GM19023 (cell line): ENCODE measurements around the gene AHNAK.
"Not testable (repeated sequence)": the region's sequence is repeated elsewhere in the genome, so short reads cannot be mapped to it uniquely, and the experiment has no call there.

Source experiments
- ATAC-seq: cut with Tn5 transposase; IDR thresholded peaks from one replicate; pipeline ENCODE4 v1.9.1; 2021; ENCODE audit warnings: mild to moderate bottlenecking, moderate library complexity; ENCODE audit not compliant: unreplicated experiment

The AHNAK gene

DNA sequence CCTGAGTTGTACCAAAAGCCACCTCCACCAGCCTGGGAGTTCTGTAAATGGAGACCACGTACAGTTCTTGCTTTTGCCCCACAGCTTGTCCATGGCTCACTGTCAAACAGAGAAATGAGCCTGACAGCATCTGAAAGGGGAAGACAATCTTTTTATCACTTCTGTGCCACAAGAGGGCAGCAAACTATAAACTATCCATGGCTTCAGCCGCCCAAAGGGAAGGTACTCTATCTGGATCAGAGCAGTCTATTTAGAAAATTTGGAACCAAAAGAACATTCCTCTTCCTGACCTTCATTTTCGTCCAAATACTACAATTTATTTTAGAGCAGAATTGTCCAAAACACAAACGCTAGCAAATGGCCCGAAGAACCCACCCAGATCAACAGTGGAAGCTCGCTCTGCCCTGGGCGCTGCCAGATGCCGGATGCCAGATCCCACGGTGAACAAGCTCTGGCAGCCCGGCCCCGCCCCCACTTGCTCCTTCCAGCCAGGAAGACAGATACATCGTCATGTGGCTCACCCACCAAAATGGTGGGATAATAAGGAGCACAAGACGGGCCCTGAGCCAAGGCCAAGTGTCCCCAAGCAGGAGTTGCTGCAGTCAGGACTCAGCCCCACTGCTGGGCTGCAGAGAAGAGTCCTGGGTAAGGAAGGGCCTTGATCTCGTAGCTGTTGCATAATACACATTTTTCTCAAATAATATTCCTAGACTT lies 151.6 kb downstream of the AHNAK start:
- ATAC-seq = no peak

DNA sequence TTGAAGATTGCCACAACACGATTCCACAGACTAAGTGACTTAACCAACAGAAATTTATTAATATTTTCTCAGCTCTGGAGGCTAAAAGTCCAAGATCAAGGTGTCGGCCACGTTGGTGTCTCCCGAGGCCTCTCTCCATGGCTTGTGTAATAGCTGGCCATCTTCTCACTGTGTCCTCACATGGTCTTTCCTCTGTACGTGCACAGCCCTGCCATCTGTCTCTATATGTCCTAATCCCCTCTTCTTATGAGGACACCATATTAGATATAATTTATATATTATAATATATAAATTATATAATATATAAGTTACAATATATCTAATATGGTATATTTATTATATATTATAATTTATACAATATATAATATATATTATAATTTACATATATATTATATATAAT lies 152.9 kb downstream of the AHNAK start:
- ATAC-seq = no peak

DNA sequence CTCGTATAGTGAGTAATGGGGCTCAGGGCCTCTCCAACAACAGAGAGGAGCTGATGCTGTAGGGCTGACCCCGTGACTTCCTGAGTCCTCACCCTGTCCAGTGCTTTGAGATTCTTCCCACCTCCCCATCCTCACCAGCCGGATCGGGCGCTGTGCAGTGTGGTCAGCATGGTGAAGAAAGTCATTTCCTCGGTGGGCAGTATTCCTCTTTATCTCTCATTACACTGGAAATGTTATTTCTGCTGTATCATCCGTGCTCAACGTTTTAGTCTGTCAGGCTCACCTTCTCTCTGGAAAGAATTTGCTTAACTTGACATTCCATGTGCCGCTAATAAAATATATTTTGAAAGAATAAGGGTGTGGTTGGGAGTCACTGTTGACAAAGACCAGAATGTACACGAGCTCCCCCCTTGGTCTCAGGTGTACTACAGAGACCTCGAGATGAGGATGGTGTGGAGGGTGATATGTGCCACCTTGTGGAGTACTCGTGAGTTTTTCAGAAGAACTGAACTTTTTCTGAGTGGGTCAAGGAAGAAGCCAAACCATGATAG lies 153.5 kb downstream of the AHNAK start:
- ATAC-seq = no peak

DNA sequence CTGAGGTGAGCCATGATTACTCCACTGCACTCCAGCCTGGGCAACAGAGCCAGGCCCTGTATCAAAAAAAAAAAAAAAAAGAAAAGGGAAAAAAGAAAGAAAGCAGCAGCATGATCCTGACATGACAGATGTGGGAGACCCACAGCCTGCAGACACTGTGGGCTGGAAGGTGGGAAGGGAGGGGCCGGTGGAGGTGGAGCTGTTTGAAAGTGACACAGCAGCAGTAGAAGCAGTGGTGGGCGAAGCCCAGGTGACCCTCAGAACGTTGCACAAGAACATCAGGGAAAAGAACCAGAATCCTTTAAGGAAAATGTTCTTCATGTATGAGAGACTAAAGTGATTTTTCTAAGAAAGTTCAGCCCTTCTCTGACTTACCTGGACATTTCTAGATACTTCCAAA lies 154.1 kb downstream of the AHNAK start:
- no peak for ATAC-seq

DNA sequence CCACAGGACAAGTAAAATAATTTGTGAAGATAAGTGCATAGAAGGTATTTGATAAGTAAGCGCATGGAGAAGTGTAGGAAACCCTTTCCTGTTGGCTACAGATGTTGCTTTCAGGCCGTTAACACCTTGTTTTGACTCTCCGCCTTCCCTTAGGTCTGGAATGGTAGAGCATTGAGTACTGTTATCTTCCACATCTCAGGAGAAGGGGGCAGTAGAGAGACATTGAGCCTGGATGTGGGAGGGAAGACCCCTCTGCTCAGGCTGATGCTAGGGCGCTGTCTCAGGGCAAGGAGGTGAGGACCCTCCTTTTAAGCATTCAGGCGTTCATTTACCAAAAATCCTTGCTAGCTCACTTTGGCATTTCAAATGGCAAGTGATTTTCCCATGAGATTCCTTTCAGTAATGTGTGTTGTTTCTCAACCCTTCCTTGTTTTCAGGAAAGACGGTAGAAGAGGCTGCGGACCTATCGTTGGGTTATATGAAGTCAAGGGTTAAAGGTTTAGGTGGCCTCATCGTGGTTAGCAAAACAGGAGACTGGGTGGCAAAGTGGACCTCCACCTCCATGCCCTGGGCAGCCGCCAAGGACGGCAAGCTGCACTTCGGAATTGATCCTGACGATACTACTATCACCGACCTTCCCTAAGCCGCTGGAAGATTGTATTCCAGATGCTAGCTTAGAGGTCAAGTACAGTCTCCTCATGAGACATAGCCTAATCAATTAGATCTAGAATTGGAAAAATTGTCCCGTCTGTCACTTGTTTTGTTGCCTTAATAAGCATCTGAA lies 154.8 kb downstream of the AHNAK start:
- no peak for ATAC-seq

DNA sequence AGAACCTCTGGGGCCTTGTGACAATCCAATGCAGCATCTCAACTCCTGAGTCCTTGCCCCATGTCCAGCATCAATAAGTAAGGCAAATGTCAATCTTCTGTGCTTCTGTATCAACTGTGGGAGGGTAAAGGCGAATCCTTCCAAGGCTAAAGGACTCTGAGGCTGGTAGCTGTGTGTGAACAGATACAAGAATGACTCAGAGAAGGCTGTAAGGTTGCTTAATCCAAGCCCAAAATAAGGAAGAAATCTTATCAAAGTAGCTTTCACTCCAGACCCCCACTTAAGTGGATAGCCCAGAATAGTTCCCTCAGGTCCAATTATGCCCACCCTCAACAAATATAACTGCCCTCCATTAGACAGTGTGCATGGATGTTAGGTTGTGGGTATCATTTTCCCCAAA lies 155.9 kb downstream of the AHNAK start:
- ATAC-seq = no peak

DNA sequence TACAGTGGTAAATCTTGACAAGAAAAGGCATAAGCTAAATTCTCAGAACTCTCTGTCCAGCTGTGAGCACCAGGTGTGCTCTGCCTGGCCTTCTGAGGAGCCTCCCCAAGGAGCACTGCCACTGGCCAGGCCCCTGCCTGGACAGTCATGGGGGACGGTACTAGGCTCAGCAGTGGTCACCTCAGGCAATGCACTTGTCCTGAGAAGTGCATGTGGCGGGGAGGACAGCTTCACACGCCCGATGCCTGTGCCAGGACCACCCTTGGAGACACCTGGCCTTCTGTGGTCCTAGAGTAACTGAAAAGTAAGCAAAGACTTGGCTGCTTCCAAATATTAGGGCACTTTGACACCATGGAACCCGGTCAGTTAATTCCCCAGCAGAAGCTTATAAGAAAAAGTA lies 156.4 kb downstream of the AHNAK start:
- ATAC-seq = no peak

DNA sequence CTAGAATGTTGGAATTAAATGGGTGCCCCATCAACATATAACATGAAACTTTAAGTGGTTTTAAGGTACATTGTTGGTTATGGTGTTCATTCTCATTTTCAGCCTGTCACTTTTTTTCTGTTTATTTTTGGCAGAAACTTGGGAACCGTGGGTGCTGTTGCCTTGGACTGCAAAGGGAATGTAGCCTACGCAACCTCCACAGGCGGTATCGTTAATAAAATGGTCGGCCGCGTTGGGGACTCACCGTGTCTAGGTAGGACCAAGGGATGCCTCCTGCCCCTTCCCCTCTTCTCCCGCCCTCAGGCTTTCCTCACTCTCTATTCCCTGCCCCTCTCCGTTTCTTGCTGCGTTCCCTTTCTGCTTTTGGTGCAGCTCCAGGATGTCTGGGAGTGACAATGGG lies 157.6 kb downstream of the AHNAK start:
- no peak for ATAC-seq

DNA sequence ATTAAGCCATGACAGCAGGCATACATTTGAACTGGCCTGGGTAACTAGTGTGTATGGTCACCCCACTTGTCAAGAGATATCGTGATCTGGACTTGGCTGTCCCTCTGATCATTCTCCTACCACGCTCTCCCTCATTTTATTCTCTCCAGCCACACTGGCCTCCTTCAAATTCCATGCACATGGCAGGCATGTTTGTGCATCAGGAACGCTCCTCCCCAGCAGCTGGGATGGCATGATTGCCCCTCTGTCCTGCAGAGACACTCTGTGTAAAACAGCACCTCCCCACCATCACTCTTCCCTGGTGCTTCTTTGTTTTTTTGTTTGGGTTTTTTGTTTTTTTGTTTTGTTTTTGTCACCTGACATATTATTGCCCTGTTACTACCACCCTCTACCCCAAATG lies 159.2 kb downstream of the AHNAK start:
- no peak for ATAC-seq

DNA sequence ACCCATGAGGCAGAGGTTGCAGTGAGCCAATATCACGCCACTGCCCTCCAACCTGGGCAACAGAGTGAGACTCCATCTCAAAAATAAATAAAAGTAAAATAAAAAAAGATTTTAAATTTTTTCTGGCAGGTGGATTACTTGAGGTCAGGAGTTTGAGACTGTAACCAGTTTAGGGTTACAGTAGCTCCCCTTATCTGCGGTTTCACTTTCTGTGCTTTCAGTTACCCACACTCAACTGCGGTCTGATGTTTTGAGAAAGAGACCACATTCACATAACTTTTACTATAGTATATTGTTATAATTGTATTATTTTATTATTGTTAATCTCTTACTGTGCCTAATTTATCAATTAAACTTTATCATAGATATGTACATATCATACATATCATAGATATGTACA lies 160.5 kb downstream of the AHNAK start:
- not testable (repeated sequence) for ATAC-seq

DNA sequence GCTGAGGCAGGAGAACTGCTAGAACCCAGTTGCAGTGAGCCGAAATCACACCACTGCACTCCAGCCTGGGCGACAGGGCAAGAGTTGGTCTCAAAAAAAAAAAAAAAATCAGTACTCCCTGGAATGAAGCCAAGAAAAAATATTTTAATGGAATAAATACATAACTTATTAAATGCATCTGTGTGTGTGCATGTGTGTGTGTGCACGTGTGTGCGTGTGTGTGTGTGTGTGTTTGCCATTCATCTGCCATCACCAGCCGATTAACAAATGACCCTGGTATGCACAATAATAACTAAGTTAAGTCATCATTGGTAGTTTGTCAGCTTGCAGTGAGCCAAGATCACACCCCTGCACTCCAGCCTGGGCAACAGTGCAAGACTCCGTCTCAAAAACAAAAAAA lies 162.8 kb downstream of the AHNAK start:
- no peak for ATAC-seq
